Heart right ventricle (tissue), 16 donors: ENCODE results near the gene GRIK2. TPM values are rescaled to one million over a fixed set of nuclear protein-coding genes. Genes with fewer than 3 reads are reported as not detected.

Experiments
- ATAC-seq, 8 donors: fragments of 200-7000 bp; cut with Tn5 transposase; one replicate each; pipeline ENCODE4 v1.9.1; 2020; ENCODE audit warnings: mild to moderate bottlenecking in 8 of 8, moderate library complexity in 8 of 8, moderate number of reproducible peaks in 1 of 8
- DNase-seq, 2 donors: peaks; one replicate each; pipeline ENCODE4 v3.0.0-alpha.2; 2020
- H3K27ac ChIP-seq, 10 donors: fragments of 200-600 bp; sonication (generic) in 2 of 10; one replicate each; pipeline versions ENCODE4 v1.5.0 to v1.8.0; 2020 to 2022; ENCODE audit warnings: mild to moderate bottlenecking in 3 of 10
- H3K27me3 ChIP-seq, 7 donors: fragments of 200-600 bp; one replicate each; pipeline ENCODE4 v1.8.0; 2021 to 2022; ENCODE audit warnings: mild to moderate bottlenecking in 2 of 7
- H3K36me3 ChIP-seq, 9 donors: fragments of 200-600 bp; sonication (generic) in 1 of 9; one replicate each; pipeline versions ENCODE4 v1.5.0 to v1.8.0; 2020 to 2022; ENCODE audit warnings: mild to moderate bottlenecking in 2 of 9
- H3K4me1 ChIP-seq, 9 donors: fragments of 200-600 bp; sonication (generic) in 1 of 9; one replicate each; pipeline versions ENCODE4 v1.5.0 to v1.8.0; 2020 to 2022; ENCODE audit warnings: mild to moderate bottlenecking in 4 of 9
- H3K4me3 ChIP-seq, 10 donors: fragments of 200-600 bp; sonication (generic) in 2 of 10; one replicate each; pipeline versions ENCODE4 v1.5.0 to v1.8.0; 2020 to 2022; ENCODE audit warnings: mild to moderate bottlenecking in 7 of 10, moderate library complexity in 2 of 10
- H3K9me3 ChIP-seq, 11 donors: fragments of 200-600 bp in 10 of 11; sonication (generic) in 2 of 11; one replicate each; pipeline versions ENCODE4 v1.5.0 to v1.8.0; 2013 to 2022; ENCODE audit warnings: mild to moderate bottlenecking in 2 of 11, control low read depth in 1 of 11, moderate library complexity in 1 of 11
- WGBS, 2 donors: extraction: QIAGEN DNeasy Blood & Tissue Kit; methylation state at CpG; one replicate each; pipeline ENCODE4 v1.1.7; 2013; ENCODE audit warnings: inconsistent platforms in 1 of 2; 5-methylcytosine and 5-hydroxymethylcytosine counted together
- intact Hi-C, 10 donors: fragments of 100-400 bp; cut with DNase I; formaldehyde crosslinking; loops; one replicate each; pipeline versions ENCODE4 v1.11.1 to v1.14.2; 2022
- polyA plus RNA-seq, 2 donors: library from polyadenylated mRNA; stranded (reverse); fragments of 200-250 nt; gene quantifications; one replicate each; pipeline ENCODE4 v1.2.3, GENCODE V29; 2013
- total RNA-seq, 10 donors: library from RNA; stranded (reverse); fragmentation: NEBNext Ultra II Directional in 3 of 10; extraction: Animal tissue kit (Norgen Biotek cat#: 25700) in 3 of 10; gene quantifications; one replicate each; pipeline versions ENCODE4 v1.2.1 to v1.2.4, GENCODE V29; 2021 to 2023
- TF ChIP-seq, protein P1 (sequence below), 9 donors: fragments of 200-600 bp; sonication (generic) in 2 of 9; IDR thresholded peaks; one replicate each; pipeline versions ENCODE4 v1.5.0 to v1.8.0; 2021 to 2022; ENCODE audit warnings: antibody characterized with exemption in 9 of 9, mild to moderate bottlenecking in 5 of 9, moderate library complexity in 1 of 9
- donor health status: Arrhythmogenic right ventricular cardiomyopathy.
- donor health status: ischemic (EF 13 %, LVEDD 7.1; RV severe dilation, severe dysfunction).
- donor health status: healthy with polysubstance abuse.
- donor health status: DM: no; HTN: yes; CAD: no.
- donor health status: DM: no; HTN: no; CAD: no.
- donor health status: ischemic (EF 25% LVEDD 6.9; RV normal size, moderate dysfunction).
- donor health status: ischemic (EF 25% LVEDD 5.7; RV mildly dilated, moderate dysfunction).
- donor health status: healthy.
- donor health status: DM: yes; HTN: yes; CAD: no.
- donor health status: Ischemic cardiomyopathy.
- donor health status: ischemic (EF 35%, LVEDD 5.7; RV mildly dilated, moderate dysfunction).
- donor health status: nonischemic (EF 11% LVEDD 7.7; RV severe dilation, severe dysfunction).
- donor health status: DM: yes; HTN: yes; CAD: no.
- donor health status: PGD.
- donor health status: ischemic (EF 29% LVEDD 5.4; RV normal size, mild dysfunction).
- donor health status: nonischemic (EF 23%, LVEDD 6.1; RV moderate dilation, normal function).

The GRIK2 gene
- total and polyA plus RNA-seq, 12 donors: 0.13 to 7.0 (median 2.5) TPM

DNA sequence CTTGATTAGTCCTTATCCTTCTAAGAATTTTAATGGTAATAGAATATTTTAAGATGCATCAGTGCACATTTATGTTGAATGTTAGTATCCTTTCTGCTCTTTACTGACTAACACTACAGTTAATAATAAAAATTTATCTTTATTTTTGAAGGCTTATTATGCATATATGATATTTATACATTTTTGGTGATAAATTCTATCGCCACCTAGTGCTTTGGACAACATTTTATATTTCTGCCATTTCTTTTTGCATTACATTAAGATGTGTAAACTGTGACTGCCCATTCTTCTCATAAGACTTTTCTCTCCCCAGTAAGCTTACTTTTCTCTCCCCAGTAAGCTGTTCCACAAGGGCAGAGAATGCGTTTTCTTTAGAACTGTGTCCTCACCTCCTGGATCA is 252.3 kb downstream of the GRIK2 start:
- DNase-seq: no peak
- Histone ChIP-seq H3K4me3 (no peak overlapping the region), H3K36me3 (no peaks in the 10 kb centered on the region), H3K4me1 (no peaks in the 10 kb centered on the region), H3K9me3 (peaks cover 0 to 3% (median 0%) of the 10 kb centered on the region in 11 donors), H3K27me3 (no peaks in the 10 kb centered on the region), H3K27ac (no peak overlapping the region)
- 80 to 82% methylated on average over 2 of the region's 2 CpGs for WGBS, 2 donors
- ATAC-seq: no peak
- intact Hi-C loops: no loop called here
- TF ChIP-seq, protein P1, sequence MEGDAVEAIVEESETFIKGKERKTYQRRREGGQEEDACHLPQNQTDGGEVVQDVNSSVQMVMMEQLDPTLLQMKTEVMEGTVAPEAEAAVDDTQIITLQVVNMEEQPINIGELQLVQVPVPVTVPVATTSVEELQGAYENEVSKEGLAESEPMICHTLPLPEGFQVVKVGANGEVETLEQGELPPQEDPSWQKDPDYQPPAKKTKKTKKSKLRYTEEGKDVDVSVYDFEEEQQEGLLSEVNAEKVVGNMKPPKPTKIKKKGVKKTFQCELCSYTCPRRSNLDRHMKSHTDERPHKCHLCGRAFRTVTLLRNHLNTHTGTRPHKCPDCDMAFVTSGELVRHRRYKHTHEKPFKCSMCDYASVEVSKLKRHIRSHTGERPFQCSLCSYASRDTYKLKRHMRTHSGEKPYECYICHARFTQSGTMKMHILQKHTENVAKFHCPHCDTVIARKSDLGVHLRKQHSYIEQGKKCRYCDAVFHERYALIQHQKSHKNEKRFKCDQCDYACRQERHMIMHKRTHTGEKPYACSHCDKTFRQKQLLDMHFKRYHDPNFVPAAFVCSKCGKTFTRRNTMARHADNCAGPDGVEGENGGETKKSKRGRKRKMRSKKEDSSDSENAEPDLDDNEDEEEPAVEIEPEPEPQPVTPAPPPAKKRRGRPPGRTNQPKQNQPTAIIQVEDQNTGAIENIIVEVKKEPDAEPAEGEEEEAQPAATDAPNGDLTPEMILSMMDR (IDR thresholded peaks at IDR 0.05): no peak

DNA sequence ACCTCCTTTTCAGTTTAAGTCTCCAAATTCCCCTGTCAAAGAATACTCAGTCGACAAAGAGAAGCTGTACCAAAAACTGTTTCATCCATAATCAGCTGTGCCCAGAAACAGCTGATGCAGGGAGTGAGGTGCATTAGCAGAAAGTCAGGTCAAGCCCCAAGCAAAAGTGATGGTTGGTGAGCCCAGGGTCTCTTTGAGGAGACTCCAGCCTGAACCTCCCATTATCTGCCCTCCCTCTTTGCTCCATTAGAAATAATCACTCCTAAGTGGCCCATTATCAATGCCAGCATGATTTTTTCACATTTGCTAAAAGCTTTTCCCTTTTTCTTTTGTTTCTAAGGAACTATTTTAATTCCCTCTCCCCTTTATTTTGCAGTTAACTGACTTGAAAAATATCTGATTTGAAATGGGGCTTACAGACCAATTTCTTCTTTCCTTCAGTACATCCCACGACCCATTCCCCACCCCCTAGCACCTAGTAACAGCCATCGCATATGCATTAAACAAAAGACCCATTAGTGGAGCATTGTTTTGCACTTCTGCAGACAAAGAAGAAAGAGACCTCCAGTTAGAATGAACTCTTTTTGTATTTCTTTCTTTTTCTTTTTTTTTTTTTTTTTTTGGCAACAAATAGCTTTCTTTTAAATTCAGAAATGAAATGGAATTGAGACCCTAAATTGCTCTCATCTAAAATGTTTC is 257.0 kb downstream of the GRIK2 start:
- Histone ChIP-seq H3K4me3 (no peak overlapping the region), H3K27ac (no peak overlapping the region), H3K36me3 (no peaks in the 10 kb centered on the region), H3K27me3 (no peaks in the 10 kb centered on the region), H3K4me1 (no peaks in the 10 kb centered on the region), H3K9me3 (no peaks in the 10 kb centered on the region)
- intact Hi-C loops: no loop called here
- TF ChIP-seq, protein P1 (IDR thresholded peaks at IDR 0.05): no peak
- 41 to 52% methylated on average over 3 of the region's 3 CpGs for WGBS, 2 donors
- DNase-seq (no peak), ATAC-seq (no peak)

DNA sequence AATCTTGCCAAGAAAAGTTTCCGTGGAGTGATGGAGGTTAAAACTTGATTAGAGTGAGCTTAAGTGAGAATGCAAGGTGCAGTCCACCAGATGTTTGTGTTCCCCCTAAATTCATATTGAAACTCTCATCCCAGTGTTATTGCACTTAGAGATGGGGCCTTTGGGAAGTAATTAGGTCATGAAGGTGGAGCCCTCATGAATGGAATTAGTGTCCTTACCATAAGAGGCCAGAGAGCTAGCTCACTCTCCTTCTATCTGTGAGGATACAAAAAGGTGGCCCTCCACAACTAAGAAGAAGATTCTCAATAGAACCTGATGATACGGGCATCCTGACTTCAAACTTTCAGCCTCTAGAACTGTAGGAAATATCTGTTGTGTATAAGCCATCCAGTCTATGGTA is 258.6 kb downstream of the GRIK2 start:
- H3K27ac ChIP-seq: no peak overlapping the region
- H3K9me3 ChIP-seq: no peaks in the 10 kb centered on the region
- TF ChIP-seq, protein P1 (IDR thresholded peaks at IDR 0.05): no peak
- no peaks in the 10 kb centered on the region for H3K4me1 ChIP-seq
- ATAC-seq (no peak), DNase-seq (no peak)
- H3K27me3 ChIP-seq: no peaks in the 10 kb centered on the region
- H3K36me3 ChIP-seq: no peaks in the 10 kb centered on the region
- 78 to 83% methylated on average over 2 of the region's 2 CpGs for whole genome bisulfite sequencing, 2 donors
- H3K4me3 ChIP-seq: no peak overlapping the region
- intact Hi-C loops: no loop called here

DNA sequence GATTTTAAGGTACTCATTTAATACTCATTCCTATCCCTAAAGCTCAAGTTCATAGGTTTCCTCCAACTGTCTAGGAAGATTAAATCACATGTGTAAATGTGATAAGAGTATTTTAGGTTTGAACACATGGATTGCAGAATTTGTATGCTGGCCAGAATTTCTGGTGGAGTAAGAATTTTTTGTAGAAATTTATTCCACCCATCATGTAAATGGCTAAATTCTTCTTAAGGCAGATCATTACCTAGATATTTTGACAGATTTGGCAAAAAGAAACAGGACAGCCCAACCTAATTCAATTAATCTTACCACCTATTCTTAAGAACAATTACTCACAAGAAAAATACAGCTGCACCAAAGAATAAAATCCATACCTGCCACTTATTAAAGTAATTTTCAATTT is 261.6 kb downstream of the GRIK2 start:
- H3K4me1 ChIP-seq: no peaks in the 10 kb centered on the region
- DNase-seq (no peak), ATAC-seq (no peak)
- intact Hi-C loops: no loop called here
- H3K27me3 ChIP-seq: no peaks in the 10 kb centered on the region
- TF ChIP-seq, protein P1 (IDR thresholded peaks at IDR 0.05): no peak
- no peak overlapping the region for H3K27ac ChIP-seq
- H3K4me3 ChIP-seq: no peak overlapping the region
- H3K36me3 ChIP-seq: no peaks in the 10 kb centered on the region
- peaks cover 0 to 12% (median 0%) of the 10 kb centered on the region in 11 donors for H3K9me3 ChIP-seq
